Panc1 (cell line): ENCODE data around the gene DCC.

ENCODE experiments used
- CTCF ChIP-seq: fragments of 450-650 bp; IDR thresholded peaks from 2 replicates; pipeline ENCODE4 v1.5.1; 2017; ENCODE audit warnings: mild to moderate bottlenecking
- POLR2AphosphoS5 ChIP-seq: IDR thresholded peaks from 2 replicates; pipeline ENCODE4 v1.6.1; 2012; ENCODE audit warnings: mild to moderate bottlenecking, low read depth, low read length, moderate library complexity

- TF ChIP-seq CTCF: no peak
- no peak for TF ChIP-seq POLR2AphosphoS5
Measured at GRCh38 chr18:52652391-52652790, 312.4 kb downstream of the DCC start.
